Measurements from ENCODE around the gene HERC3.

HERC3 gene

DNA sequence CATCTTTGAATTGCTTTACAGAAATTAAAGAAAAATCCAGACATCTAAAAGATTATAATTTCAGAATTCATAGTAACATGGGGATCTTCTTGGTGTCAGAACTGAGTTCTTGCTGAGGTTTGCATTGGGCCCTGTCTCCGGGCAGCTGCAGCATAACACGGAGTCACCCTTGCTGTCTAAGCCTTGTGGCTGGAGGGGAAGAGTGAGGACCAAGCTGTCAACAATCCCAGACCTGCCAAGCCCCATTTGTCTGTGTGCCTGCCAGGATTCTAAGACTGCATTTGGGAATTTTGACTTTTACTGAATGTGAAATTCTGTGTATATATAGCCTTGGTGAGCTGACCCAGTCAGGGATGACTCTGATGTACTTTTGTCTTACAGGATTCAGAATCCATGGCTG, 130.5 kb downstream of the HERC3 start:
- no peak for DNase-seq

DNA sequence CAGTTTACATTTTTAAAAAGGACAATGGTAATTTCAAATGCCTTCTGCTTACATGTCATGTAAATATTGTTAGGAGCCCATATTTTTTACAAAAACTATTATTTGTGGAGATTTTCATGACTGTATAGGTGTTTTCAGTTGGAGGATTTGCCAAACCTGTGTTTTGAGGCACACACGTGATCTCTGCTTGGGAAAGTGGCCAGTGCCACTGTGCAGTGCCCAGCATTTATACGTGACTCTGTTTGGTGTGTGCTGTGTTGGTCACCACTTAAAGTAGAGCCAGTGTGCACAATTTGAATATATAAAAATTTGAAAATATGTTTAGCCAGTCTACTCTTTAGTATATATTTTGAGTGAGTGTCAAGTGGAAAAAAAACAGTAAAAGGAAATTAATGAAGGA, 132.1 kb downstream of the HERC3 start:
- no peak for DNase-seq

DNA sequence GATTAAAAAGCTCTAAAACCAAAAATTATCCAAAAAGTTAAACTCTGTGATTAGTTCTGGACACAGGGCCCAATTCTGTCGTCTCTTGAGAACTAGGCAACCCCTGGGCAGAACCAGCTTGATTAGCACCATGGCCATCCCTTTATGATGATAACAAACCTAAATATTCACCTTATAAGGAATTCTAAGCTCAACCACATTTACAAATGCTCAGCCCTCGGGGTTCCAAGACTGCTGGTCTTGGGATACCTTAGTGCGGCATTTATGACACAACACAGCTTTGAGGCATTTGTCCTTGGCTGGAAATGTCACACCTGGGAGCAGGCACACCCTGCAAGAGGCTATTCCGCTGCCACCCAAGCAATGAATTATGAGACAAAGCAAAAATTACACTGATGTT, 132.9 kb downstream of the HERC3 start:
- no peak for DNase-seq

DNA sequence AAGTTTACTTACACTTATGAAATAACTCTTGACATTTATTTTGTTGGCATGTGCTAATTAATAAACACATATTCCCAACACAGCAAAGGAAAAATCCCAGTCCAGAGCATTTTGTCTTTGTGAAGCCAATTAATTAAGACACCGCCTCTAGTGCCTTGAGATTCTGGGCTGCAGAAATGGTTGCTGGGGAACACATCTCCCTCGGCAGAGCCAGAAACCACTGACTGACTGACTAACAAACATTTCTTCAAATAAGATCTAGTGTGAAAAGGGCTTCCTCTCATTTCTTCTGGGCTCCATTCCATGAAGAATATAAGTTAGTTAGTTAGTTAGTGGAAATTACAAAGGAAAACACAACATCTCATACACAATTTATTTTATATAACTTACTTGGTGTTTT, 133.7 kb downstream of the HERC3 start:
- DNase-seq = no peak

DNA sequence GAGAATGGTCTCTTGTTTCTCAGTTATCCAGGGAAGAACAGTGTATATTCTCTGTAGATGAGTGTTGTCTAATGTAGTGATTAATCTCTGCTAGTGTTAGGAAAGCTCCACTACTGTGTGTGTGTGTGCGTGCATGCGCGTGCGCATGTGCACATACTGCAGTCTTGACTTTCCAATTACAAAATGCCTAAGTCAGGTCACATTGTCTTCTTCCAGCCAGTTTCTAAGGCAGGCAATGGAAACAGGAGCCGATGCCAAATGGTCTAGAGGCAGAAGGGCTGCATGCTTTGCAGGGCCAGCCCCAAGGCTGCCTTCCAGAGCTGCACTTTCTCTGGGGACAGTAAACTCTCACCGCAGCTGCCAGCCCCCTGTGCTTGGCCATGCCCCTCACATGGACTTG, 135.9 kb downstream of the HERC3 start:
- DNase-seq = no peak

DNA sequence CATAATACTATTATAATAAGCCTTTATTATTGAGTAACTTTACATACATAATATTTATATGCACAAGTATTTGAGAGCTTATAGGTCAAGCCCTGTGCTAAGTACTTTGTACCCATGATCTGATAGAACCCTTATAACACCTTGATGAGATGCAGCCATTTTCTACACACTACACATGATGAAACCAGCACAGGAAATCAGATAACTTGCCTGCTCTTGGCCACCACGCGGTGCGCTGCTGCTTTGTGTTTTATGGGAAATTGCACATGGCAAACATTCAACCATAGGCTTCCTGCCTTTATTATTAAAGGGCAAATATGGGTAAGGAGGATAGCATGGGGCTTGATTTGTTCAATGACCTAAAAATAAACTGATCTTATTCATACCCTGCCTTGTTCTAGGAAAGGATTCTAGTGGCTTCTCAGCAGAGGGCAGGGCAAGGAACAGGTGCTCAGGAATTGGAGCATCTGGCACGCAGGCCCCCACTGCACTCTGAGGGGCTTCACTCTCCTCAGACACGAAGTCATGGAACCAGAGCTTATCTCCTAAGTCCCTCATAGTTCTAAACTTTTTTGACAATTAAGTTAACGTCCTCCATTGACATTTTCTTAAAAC, 137.0 kb downstream of the HERC3 start:
- DNase-seq = no peak

DNA sequence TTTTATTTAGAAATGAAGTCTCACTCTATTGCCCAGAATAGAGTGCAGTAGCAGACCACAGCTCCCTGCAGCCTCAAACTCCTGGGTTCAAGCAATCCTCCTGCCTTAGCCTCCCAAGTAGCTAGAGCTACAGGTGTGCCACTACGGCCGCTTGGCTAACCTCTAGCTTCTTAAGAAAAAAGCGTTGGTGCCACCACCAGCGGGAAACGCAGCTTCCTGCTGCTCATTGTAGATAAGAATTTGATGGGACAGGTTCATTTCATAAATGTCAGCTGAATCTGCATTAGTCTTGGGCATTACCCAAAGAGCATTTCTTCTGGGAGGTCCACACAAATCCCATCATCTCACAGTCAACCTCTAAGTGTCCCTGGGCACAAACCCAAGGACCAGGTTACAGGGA, 138.5 kb downstream of the HERC3 start:
- no peak for DNase-seq

DNA sequence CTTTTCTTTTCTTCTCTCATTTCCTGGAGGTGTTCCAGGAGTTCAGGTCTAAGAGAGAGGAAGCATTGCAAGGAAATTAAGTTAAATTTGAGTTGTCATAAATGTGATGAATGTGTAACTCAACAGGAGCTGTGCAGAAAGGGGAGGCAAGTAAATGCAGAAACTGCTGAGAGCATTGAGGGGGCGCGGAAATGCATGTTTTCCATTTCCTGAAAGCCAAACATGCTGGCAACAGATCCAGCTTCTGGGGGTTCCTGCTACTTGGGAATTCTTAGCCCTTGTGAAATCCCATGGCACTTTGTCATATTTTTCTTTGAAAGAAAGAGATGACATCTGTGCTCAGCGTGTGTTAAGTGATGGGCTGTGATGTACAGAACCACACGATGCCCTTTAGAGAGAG, 139.1 kb downstream of the HERC3 start:
- no peak for DNase-seq

DNA sequence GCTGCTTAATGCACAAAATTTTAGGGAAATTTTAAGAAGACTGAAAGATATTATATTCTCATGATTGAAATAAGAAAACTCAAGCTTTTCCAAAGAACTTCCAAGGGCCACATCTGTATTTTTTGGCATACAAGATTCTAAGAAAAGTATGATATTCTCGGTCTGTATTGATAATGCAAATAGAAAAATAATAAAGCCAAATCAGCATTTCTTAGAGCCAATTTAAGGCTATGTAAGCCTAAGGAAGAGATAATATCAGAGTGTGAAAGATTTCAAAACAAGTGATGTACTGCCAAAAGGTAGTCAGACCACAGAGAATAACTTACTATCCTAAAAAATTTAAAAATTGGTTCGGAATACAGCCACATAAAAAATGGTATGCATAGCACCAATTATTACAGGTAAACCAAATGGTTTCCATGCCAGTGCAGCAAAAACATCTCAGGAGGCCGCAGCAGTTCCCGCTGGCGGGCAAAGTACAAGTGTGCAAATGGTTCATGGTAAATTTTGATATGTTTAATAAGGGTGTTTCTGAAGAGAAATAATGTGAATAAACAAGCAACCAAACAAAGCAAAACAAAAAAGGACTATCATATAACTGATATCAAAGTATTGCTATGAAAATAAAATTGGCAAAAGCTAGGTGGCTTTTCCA, 140.6 kb downstream of the HERC3 start:
- DNase-seq = no peak

DNA sequence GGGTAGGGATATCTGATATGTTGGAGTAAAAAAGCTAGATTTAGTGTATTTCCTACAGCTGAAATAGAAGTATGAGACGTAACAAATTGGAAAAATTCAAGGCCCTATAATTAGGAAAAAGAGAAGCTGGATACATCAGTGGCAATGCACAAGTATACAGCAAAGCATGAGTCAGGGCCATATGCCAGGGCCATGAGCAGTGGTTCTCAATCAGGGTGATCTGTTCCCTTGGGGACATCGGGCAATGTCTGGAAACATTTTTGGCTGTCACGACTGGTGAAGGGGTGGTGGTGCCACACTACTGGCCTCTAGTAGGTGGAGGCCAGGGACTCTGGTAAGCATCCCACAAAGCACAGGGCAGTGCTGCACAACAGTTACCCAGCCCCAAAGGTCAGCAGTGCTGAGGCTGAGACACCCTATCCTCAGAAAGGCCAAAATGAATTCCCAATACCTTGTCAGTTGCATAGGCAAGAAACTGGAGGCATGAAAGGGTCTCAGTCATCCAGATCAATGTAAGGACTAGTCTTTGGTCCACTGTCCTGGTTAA, 142.2 kb downstream of the HERC3 start:
- DNase-seq = no peak

DNA sequence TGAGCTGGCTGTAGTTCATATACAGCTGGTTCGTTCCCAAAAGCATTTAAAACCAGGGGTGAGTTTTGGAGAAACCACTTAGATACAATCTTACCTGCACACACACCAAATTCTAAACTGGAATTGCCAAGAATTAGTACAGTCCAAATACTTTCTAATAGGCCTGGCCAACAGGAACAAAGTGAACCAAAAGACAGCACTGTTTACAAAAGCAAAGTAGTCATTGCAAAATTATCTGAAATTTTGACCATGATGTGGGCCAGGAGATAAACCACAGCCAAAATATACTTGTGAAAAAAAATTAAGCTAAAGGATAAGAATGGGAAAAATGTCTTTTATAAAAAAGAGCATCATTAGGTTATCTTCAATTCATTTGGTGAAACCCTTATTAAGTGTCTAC, 143.3 kb downstream of the HERC3 start:
- no peak for DNase-seq

DNA sequence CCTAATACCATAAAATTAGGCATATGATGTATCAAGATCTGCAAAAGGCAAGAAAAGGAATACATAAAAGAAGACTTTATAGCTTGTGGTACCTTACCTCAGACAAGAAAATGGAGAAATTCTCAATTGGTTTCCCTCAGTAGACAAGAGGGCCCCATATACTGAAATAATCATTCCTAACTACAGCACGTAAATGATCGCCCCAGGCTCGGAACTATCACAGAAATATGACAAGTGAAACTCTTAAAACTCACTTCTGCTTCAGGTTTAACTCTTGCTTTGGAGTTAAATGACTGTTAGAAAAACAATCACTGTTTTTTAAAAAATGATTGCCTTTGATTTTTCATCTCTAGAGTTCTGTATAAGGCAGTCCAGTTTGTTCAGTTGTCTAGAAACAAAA, 144.0 kb downstream of the HERC3 start:
- no peak for DNase-seq

DNA sequence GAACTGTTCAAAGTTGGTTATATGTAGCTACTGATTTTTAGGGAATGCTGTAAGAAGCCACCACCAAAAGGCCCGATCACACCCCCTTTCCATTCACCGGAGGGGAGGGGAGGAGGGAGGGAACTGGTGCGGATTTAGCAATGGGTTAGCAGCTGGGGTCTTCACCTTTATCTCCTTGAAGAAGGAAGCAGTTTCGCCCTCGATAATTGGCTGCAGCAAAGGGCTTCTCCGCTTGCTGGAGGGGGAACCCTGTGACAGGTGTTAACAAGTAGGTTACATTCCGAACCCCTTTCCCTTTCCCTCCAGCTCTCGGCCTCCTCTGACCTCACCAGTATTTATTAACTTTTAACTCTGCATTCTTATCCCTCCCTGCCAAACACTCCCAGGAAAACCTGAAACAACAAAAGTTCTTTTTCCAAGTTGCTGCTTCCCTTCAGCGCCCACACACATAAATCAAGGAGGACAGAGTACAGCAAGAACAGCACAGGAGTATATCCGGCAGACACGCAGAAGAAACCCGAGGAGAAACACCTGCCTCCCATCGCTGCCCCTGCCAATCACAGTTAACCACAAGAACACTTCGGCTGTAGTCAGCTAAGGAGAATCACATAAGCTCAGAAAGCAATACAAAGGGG, 145.1 kb downstream of the HERC3 start:
- DNase-seq = no peak

DNA sequence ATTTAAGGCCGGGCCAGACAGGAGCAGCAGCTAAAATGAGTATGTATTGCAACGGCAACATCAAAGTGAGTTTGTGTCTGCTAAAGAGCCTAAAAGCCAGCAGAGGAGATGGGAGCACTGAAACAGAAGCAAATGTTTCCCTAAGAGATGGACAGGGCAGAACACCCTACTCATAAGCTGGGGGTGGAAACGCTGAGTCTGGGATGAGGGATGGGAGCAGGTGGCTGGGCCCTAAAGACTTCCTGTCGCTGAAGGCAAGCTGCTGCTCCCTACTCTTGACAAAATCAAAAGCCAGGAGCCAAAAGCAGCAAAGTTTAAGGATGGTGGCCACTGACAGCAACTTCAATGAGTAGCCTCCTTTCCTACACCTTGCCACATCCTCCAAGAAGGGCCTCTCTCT, 145.9 kb downstream of the HERC3 start:
- no peak for DNase-seq

DNA sequence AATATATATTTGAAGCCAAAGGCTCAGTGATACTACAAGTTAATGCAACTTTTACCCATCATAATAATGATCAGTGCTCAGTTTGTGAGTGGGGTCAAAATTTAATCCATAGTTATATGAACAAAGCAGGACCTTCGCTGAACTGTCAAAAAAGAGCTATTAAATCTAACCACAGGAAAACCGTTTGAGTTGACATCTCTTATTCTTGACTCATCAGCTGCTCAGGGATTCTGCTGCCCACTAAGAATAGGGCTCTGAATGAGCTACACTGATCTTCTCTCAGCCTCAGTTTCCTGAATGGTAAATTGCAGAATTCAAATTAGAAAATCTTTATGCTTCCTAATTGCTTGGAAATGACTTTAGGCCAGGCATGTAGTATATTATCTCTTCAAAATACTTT, 150.3 kb downstream of the HERC3 start:
- no peak for DNase-seq

DNA sequence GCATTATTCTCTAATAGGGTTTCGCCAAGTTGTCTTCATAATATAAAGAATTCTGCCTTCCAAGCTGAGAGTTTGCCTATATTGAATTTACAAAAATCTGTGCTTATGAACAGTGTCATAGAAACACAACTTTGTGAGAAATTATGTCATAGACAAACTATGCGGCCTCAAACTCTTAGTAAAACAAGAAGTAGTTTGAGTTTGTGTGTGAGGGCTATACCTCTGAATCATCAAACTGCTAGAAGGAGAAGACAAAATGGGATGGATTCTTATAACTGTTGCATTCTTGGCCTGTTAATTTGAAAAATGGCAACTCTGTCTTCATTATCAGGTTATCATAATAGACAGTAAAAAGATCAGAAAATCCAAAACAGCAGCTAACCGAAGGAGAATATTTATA, 151.4 kb downstream of the HERC3 start:
- DNase-seq = no peak

DNA sequence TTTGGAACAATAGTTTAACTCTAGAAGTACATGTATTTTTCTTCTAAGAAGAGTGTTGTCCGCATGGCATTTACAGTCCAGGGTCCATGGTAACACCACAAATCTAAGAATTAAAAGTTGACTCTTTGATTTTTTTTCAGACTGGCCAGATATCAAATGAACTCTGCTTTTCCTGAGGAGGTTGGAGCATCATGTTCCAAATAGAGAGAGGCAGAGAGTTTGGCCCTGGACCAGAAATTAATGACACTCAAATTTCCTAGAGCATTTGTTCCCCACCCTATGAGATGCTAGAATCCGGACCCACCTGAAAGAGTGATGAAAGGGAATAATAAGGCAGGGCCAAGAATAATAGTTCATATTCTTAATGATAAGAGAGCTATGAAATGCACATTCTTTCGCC, 152.3 kb downstream of the HERC3 start:
- no peak for DNase-seq

DNA sequence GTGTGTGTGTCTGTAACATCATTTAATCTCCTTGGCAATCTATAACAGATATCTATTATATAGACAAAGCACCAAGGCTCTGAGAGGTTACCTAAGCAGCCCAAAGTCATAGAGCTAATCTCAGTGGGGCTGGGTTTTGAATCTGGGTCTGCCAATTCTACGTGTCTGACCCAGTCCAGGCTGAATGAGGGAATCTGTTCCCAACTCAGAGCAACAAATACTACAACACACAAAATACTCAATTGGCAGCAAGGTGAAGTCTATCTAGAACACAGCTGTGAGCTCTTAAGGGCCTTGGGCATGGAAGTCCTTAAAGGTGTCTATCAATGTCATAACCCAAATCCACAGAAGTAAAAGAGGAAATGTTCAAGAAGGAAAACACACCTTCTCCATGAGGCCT, 152.9 kb downstream of the HERC3 start:
- DNase-seq = no peak

DNA sequence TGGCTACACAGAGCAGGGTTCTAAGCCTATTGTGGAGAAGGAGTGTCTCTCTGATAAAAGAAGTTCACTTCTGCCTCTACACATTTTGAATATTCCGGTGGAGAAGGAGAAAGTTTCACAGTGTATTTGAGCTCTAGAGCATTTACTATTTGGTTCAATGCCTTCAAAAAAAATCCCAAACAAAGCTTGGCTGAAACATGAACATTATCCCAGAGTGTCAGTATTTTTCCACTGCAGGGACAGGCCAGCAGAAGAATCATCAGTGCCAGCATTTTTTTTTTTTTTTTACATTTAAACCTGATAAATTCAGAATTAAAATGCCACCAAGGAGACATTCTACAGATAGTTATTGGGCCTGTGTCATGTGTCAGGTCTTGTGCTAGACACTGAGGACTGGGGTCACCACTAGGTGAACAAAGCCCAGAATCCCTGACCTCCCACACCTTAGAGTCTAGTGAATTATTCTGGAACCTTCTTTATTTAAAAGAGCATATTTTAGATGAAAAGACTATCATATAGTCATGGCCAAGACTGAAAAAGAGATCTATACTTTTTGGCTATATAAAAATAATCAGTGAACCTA, 153.4 kb downstream of the HERC3 start:
- DNase-seq = no peak

DNA sequence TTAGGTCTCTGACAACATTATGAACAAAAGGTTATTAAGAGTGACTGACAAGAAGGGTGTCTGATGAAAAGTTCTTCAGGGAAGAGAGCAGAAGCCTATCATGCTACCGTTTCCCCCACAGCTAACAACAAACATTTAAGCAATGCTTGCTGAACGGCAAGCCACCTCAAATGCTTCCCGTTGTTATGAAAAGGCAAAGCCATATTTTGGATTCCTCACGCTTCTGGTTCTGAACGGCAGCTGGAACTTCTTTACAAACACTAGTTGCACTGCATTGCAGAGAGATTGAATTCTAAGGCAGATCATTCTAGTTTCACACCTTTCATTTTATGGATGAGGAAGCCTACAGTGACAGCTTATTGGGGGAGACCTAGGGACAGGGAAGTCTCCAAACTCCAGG, 153.9 kb downstream of the HERC3 start:
- DNase-seq = no peak

DNA sequence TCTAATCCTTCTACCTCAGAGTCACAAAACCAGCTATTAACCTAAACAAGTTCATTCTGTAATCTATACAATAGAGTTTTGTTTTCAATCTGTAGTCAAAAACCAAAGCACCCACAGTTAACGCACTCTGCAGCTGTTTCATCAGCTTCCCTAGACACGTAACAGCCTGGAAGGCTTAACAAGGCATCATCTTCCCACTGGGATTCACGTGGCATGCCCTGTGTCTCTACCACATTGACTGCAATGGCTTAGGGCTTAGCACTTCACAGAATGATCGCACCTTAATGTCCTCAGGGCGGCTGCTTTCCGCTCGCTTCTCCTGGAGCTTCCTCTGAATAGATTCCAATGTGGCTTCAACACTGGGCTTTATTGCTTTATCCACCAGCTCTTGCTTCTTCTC, 155.1 kb downstream of the HERC3 start:
- DNase-seq = no peak

DNA sequence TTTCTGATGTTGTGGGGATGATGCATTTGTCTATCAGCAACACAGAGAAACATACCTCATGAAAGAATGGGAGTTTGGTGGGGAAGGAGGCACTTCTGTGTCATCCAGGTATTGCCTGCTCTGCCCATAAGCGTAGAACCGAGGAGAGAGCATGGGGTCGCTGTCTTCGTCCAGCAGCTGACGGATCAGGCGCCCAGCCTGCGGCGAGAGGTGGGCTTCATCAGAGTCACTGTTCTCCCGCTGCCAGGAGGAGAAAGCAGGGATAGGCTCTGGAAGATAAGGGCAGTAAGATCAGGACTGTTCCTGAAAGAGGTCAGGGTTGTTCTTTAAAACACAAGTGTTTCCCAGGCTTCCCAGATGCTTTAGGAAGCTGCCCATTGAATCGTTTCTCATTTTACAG, 158.1 kb downstream of the HERC3 start:
- DNase-seq = no peak

DNA sequence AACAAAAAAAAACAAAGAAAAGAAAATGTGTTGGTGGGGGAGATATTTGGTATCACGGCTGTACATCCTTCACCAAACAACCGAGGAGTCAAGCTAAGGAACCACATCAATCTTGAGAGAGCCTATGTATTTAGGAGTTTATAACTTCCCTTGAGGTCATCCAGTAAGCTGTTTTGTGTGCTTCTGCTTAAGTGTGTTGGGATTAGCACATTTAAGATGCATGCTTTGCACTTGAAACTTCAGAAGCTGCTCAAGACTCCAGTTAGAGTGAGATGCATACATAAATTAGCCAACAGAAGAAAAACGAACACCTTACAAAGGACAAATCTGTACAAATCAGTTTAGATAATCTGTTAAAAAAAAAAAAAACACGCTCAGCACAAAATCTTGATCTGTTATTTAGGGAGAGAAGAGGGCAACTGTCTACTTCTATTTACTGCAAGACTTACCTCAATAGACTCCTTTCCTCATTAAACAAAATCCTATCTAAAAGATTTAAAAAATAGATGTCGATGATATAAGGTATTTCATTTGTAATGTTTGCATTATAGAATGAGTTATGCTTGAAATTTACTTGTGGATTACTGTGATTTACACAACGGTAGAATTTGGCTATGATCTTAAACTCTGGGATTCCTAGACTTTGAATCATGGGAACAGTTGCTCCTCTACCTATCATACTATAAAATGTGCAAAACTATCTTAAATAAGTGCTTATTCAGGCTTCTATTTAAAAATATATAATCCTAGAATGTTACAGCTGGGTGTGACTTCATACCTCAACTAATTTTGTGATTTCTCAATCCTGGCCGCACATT, 159.2 kb downstream of the HERC3 start:
- DNase-seq = no peak
